Neural progenitor cell (in vitro differentiated cells): ENCODE data around the gene MYL9.

ENCODE experiments used
- EZH2phosphoT487 ChIP-seq: fragments of 200-600 bp; sonication (generic); IDR thresholded peaks from 2 replicates; pipeline ENCODE4 v1.6.1; 2017; ENCODE audit warnings: antibody characterized with exemption
- TF ChIP-seq, protein P1 (sequence below): fragments of 200-600 bp; sonication (generic); IDR thresholded peaks from 2 replicates; pipeline ENCODE4 v1.5.1; 2017; ENCODE audit warnings: antibody characterized with exemption, mild to moderate bottlenecking

- TF ChIP-seq, protein P1, sequence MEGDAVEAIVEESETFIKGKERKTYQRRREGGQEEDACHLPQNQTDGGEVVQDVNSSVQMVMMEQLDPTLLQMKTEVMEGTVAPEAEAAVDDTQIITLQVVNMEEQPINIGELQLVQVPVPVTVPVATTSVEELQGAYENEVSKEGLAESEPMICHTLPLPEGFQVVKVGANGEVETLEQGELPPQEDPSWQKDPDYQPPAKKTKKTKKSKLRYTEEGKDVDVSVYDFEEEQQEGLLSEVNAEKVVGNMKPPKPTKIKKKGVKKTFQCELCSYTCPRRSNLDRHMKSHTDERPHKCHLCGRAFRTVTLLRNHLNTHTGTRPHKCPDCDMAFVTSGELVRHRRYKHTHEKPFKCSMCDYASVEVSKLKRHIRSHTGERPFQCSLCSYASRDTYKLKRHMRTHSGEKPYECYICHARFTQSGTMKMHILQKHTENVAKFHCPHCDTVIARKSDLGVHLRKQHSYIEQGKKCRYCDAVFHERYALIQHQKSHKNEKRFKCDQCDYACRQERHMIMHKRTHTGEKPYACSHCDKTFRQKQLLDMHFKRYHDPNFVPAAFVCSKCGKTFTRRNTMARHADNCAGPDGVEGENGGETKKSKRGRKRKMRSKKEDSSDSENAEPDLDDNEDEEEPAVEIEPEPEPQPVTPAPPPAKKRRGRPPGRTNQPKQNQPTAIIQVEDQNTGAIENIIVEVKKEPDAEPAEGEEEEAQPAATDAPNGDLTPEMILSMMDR: no peak
- no peak for TF ChIP-seq EZH2phosphoT487
Measured at GRCh38 chr20:36578356-36579041, 37.2 kb downstream of the MYL9 start.
